Kidney (tissue), 14 donors: ENCODE results near the gene SPTBN1. TPM values are rescaled to one million over a fixed set of nuclear protein-coding genes. Genes with fewer than 3 reads are reported as not detected.

ENCODE experiments used
- DNase-seq, 5 donors: peaks; one replicate each; pipeline ENCODE4 v3.0.0-alpha.2; 2013 to 2020
- FAIRE-seq: peaks from 2 replicates; lab custom pipeline; 2012; peaks lifted over from hg19 to GRCh38; lab: Jason Lieb, UNC
- H3K27ac ChIP-seq, 2 donors: one replicate each; pipeline ENCODE4 v1.7.0; 2013; ENCODE audit warnings: low read depth in 2 of 2, low read length in 2 of 2, inconsistent platforms in 1 of 2
- H3K27me3 ChIP-seq: one replicate; pipeline ENCODE4 v1.7.1; 2013; ENCODE audit warnings: low read length, inconsistent platforms; ENCODE audit not compliant: control insufficient read depth, insufficient read depth
- H3K36me3 ChIP-seq, 3 donors: one replicate each; pipeline versions ENCODE4 v1.7.0 to v1.7.1; 2013; ENCODE audit warnings: low read length in 3 of 3, control low read depth in 1 of 3, inconsistent platforms in 1 of 3; ENCODE audit not compliant: insufficient read depth in 3 of 3, control insufficient read depth in 2 of 3
- H3K4me1 ChIP-seq, 3 donors: one replicate each; pipeline versions ENCODE4 v1.7.0 to v1.7.1; 2013; ENCODE audit warnings: low read length in 3 of 3, inconsistent platforms in 1 of 3, low read depth in 1 of 3; ENCODE audit not compliant: control insufficient read depth in 2 of 3, insufficient read depth in 2 of 3
- H3K4me3 ChIP-seq, 3 donors: one replicate each; pipeline versions ENCODE4 v1.7.0 to v1.8.1; 2013; ENCODE audit warnings: low read length in 3 of 3, control low read depth in 1 of 3, inconsistent platforms in 1 of 3
- H3K9ac ChIP-seq, 3 donors: one replicate each; pipeline versions ENCODE4 v1.7.0 to v1.7.1; 2013; ENCODE audit warnings: low read length in 3 of 3, control low read depth in 1 of 3, inconsistent platforms in 1 of 3
- H3K9me3 ChIP-seq, 3 donors: one replicate each; pipeline versions ENCODE4 v1.7.0 to v1.7.1; 2013; ENCODE audit warnings: low read length in 3 of 3, control low read depth in 1 of 3, inconsistent platforms in 1 of 3; ENCODE audit not compliant: control insufficient read depth in 2 of 3, insufficient read depth in 1 of 3
- CTCF ChIP-seq: IDR thresholded peaks from 3 replicates; pipeline ENCODE4 v1.5.1; 2012; ENCODE audit warnings: mild to moderate bottlenecking, moderate library complexity, borderline replicate concordance; ENCODE audit not compliant: insufficient read depth; ENCODE audit errors: extremely low read depth
- intact Hi-C: fragments of 100-400 bp; cut with DNase I; formaldehyde crosslinking; loops from one replicate; pipeline ENCODE4 v1.11.1; 2022
- polyA plus RNA-seq: library from polyadenylated mRNA; stranded (reverse); fragments of 350-450 nt; fragmentation: Illumina TruSeq; extraction: RNeasy Lipid Tissue Mini Kit (QIAGEN cat#74804); gene quantifications from one replicate; pipeline ENCODE4 v1.2.3, GENCODE V29; 2014; ENCODE audit warnings: low read depth, low replicate concordance; ENCODE audit not compliant: insufficient read depth
- total RNA-seq: library from RNA; stranded (reverse); fragmentation: NEBNext Ultra II Directional; extraction: Animal tissue kit (Norgen Biotek cat#: 25700); gene quantifications from one replicate; pipeline ENCODE4 v1.2.1, GENCODE V29; 2021
- donor health status: control.
- donor health status: control.
- donor health status: control.
- donor health status: control.
- donor health status: control.
- donor health status: DM: yes; HTN: yes; CAD: no.
- donor health status: Normal renal cell carcinoma (clear cell type).

Gene SPTBN1
- total and polyA plus RNA-seq, 2 donors from 2014 or later: 93.2 to 313 TPM

GRCh38 chr2:54615832-54616534, 159.9 kb downstream of the SPTBN1 start:
- Histone ChIP-seq H3K4me1 (peaks cover 3 to 53% (median 30%) of the 10 kb centered on the region in 3 donors), H3K27ac (no peak overlapping the region), H3K27me3 (no peaks in the 10 kb centered on the region), H3K9ac (no peak overlapping the region), H3K4me3 (no peak overlapping the region), H3K36me3 (peaks cover 3 to 58% (median 26%) of the 10 kb centered on the region in 3 donors), H3K9me3 (no peaks in the 10 kb centered on the region)
- intact Hi-C loops: no loop called here
- no peak for TF ChIP-seq CTCF
- FAIRE-seq (no peak), DNase-seq (no peak)

DNA sequence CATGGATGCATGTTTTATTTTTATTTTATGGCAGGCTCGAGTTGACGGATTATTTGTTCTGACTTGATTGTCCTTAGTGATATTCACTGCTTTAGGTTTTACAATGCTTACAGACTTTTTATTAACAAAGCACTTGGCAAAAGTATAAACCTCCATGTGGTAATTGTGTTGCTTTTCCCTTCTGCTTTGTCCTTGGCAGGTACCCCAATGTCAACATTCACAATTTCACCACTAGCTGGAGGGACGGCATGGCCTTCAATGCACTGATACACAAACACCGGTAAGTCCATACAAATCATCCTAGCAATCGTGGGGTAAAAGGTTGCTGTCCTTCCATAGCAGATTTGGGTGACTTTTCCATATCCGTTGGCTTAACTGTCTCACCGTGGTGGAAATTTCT, 161.3 kb downstream of the SPTBN1 start:
- DNase-seq (no peak), FAIRE-seq (no peak)
- no peak for TF ChIP-seq CTCF
- Histone ChIP-seq H3K4me1 (peaks cover 3 to 44% (median 24%) of the 10 kb centered on the region in 3 donors), H3K9ac (peak overlapping the region in 1 of 3 donors; percentile 20), H3K36me3 (peaks cover 8 to 71% (median 37%) of the 10 kb centered on the region in 3 donors), H3K27me3 (no peaks in the 10 kb centered on the region), H3K9me3 (no peaks in the 10 kb centered on the region), H3K27ac (peak overlapping the region; percentile 12 to 34), H3K4me3 (no peak overlapping the region)
- intact Hi-C loops: no loop called here

DNA sequence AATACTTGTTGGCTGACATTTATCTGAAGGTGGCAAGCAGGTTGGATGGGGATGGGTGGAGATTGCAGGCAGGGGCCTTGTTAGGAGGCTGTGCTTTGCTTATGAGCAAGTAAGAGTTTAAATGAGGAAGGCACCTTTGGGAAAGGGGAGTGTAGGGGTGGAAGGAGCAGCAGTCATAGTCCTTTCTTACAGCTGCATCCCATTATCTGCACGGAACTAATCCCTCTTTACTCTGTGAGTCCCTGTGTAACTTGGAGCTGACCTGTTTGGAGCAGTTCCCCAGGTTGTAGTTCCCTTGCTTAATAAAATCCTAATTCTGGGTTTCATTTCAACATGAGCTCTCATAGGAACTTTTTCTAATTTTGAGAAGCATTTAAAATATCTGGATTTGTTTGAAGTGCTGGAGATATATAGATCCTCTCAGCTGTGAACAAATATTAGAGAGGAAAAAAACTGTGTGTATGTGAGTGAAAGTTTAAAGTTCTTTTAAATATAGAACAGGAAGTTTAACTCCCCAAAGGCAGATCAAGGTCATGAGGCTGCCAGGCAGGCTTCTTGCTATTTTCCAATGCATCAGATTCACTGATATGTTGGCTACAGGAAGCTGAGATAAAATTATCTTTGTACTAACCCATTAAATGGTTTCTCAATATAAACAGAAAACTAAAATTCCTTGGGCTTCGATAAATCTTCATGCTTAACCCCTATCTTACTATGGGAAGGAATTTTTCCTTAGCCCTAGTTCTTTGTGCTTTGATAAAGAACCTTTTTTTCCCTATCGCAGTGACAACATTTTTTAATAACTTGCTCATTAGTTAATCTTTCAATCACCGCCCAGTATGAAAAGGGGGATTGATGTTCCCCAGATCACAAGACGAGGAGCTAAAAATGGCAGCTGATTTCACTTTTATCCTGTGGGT, 162.8 kb downstream of the SPTBN1 start:
- no peaks in the 10 kb centered on the region for H3K9me3 ChIP-seq
- no peaks in the 10 kb centered on the region for H3K27me3 ChIP-seq
- H3K27ac ChIP-seq: peak overlapping the region; percentile 79 to 86
- peaks cover 9 to 72% (median 47%) of the 10 kb centered on the region in 3 donors for H3K36me3 ChIP-seq
- intact Hi-C loops: no loop called here
- FAIRE-seq: no peak
- peak in 2 of 5 donors; percentile 61 to 78 for DNase-seq
- H3K4me3 ChIP-seq: no peak overlapping the region
- no peak for TF ChIP-seq CTCF
- H3K4me1 ChIP-seq: peaks cover 3 to 33% (median 15%) of the 10 kb centered on the region in 3 donors
- peak overlapping the region in 1 of 3 donors; percentile 41 for H3K9ac ChIP-seq
